Ovary (tissue), 9 donors: ENCODE data around the gene UTP4. TPM values are rescaled to one million over a fixed set of nuclear protein-coding genes. Genes with fewer than 3 reads are reported as not detected.

Source experiments
- DNase-seq, 5 donors: peaks; one replicate each; pipeline ENCODE4 v3.0.0-alpha.2; 2019 to 2020
- H3K27ac ChIP-seq, 2 donors: fragments of 200-600 bp; one replicate each; pipeline versions ENCODE4 v1.5.1 to v1.8.0; 2019 to 2022
- H3K27me3 ChIP-seq: fragments of 200-600 bp; one replicate; pipeline ENCODE4 v1.8.0; 2022
- H3K36me3 ChIP-seq: fragments of 200-600 bp; sonication (generic); one replicate; pipeline ENCODE4 v1.5.1; 2019
- H3K4me1 ChIP-seq: one replicate; pipeline ENCODE4 v1.8.1; 2013; ENCODE audit warnings: mild to moderate bottlenecking, moderate library complexity; ENCODE audit not compliant: insufficient read depth
- H3K4me3 ChIP-seq: fragments of 200-600 bp; sonication (generic); one replicate; pipeline ENCODE4 v1.5.1; 2017
- H3K9me3 ChIP-seq, 2 donors: fragments of 200-600 bp in 1 of 2; sonication (generic) in 1 of 2; one replicate each; pipeline versions ENCODE4 v1.5.1 to v1.8.1; 2013 to 2019; ENCODE audit warnings: mild to moderate bottlenecking in 1 of 2, moderate library complexity in 1 of 2
- EP300 ChIP-seq: sonication (generic); formaldehyde crosslinking; IDR thresholded peaks from one replicate; pipeline ENCODE4 v1.6.1; 2017; ENCODE audit warnings: antibody characterized with exemption
- POLR2A ChIP-seq: fragments of 450-650 bp; IDR thresholded peaks from one replicate; pipeline ENCODE4 v1.6.1; 2017; ENCODE audit warnings: antibody characterized with exemption, mild to moderate bottlenecking, moderate library complexity
- WGBS, 3 donors: extraction: QIAGEN DNeasy Blood & Tissue Kit in 1 of 3; methylation state at CpG; one replicate each; pipeline versions ENCODE4 v1.1.5 to v1.1.7; 2013 to 2017; 5-methylcytosine and 5-hydroxymethylcytosine counted together
- intact Hi-C, 4 donors: fragments of 100-400 bp; cut with DNase I; formaldehyde crosslinking; loops; one replicate each; pipeline versions ENCODE4 v1.11.0 to v1.15.1; 2022 to 2023
- polyA plus RNA-seq, 2 donors: library from polyadenylated mRNA; stranded (reverse); fragments of 200-250 nt in 1 of 2; fragments of 350-450 nt in 1 of 2; fragmentation: Illumina TruSeq in 1 of 2; extraction: RNeasy Lipid Tissue Mini Kit (QIAGEN cat#74804) in 1 of 2; gene quantifications; one replicate each; pipeline ENCODE4 v1.2.3, GENCODE V29; 2013 to 2014
- total RNA-seq, 7 donors: library from RNA; depleted of rRNA in 2 of 7; stranded (reverse); fragments of >200 nt in 2 of 7; fragmentation: NEBNext Ultra II Directional in 3 of 7; extraction: Animal tissue kit (Norgen Biotek cat#: 25700) in 3 of 7; gene quantifications; one replicate each; pipeline versions ENCODE4 v1.1.0 to v1.2.4, GENCODE V29; 2016 to 2023
- TF ChIP-seq, protein P1 (sequence below), 3 donors: fragments of 450-650 bp in 2 of 3; fragments of 200-600 bp in 1 of 3; IDR thresholded peaks; one replicate each; pipeline versions ENCODE4 v1.5.1 to v1.8.0; 2016 to 2022; ENCODE audit warnings: antibody characterized with exemption in 3 of 3, mild to moderate bottlenecking in 1 of 3
- donor health status: DM: no; HTN: no; CAD: no; lungs with moderate emphysema.
- donor health status: DM: no; HTN: no; CAD: no.
- donor health status: Bipolar disorder and iron deficiency.
- donor health status: DM: yes; HTN: yes; CAD: no.
- donor health status: DM: no; HTN: no; CAD: no.
- donor health status: DM: yes; HTN: yes; CAD: no.

UTP4 gene
- total and polyA plus RNA-seq, 9 donors: 13.8 to 52.4 (median 40.2) TPM

DNA sequence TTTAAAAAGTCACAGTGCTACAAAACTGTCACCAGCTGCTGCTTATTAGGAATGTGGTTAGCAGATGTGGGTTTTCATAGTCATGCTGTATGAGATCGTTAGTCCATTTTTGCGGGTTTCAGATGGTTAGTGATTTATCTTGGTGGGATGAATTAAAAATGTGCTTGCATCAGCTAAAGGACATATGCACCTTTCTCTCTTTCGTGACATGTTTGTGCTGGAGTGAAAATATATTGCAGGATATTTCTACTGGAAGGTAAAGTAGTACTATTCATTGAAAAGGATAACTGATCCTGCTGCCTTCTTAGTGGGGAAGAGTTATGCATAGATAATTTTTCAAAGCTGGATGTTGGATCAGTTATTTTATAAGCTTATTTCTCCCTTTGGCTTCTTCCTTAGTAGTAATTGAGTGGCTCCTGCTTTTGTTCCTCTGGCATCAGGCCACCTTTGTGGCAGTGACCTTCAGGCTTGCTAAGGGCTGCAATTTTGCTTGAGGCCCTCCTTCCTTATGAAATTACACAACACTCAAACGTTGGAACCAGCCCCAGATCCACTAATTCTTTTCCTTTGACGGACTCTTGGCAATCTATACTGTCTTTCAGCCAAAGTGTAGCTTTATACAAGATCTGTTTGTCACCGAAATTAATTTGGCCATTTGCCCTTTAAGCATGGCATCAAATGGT lies 47.0 kb downstream of the UTP4 start:
- H3K27ac ChIP-seq: peak overlapping the region in 1 of 2 donors; percentile 49
- no peak for TF ChIP-seq EP300
- H3K4me1 ChIP-seq: peaks cover 9% of the 10 kb centered on the region
- no peaks in the 10 kb centered on the region for H3K9me3 ChIP-seq
- H3K27me3 ChIP-seq: no peaks in the 10 kb centered on the region
- H3K4me3 ChIP-seq: no peak overlapping the region
- H3K36me3 ChIP-seq: no peaks in the 10 kb centered on the region
- intact Hi-C loops: no loop called here
- 4 to 9% (median 5%) methylated on average over 6 of the region's 6 CpGs for WGBS, 3 donors
- DNase-seq: peak; percentile 81 to 90 (median 88)

DNA sequence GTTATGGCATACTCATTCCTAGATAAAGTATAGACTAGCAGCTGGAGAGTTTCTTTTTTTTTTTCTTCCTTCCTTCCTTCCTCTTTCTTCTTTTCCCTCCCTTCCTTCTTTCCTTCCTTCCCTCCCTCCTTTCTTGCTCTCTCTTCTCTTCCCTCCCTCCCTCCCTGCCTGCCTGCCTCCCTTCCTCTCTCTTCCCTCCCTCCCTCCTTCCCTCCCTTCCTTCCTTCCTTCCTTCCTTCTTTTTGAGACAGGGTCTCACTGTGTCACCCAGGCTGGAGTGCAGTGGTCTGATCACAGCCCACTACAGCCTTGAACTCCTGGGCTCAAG lies 47.5 kb downstream of the UTP4 start:
- intact Hi-C loops: no loop called here
- Histone ChIP-seq H3K4me3 (no peak overlapping the region), H3K36me3 (no peaks in the 10 kb centered on the region), H3K27me3 (no peaks in the 10 kb centered on the region), H3K4me1 (peaks cover 7% of the 10 kb centered on the region), H3K27ac (peak overlapping the region in 1 of 2 donors; percentile 49), H3K9me3 (no peaks in the 10 kb centered on the region)
- no peak for DNase-seq
- TF ChIP-seq, protein P1, sequence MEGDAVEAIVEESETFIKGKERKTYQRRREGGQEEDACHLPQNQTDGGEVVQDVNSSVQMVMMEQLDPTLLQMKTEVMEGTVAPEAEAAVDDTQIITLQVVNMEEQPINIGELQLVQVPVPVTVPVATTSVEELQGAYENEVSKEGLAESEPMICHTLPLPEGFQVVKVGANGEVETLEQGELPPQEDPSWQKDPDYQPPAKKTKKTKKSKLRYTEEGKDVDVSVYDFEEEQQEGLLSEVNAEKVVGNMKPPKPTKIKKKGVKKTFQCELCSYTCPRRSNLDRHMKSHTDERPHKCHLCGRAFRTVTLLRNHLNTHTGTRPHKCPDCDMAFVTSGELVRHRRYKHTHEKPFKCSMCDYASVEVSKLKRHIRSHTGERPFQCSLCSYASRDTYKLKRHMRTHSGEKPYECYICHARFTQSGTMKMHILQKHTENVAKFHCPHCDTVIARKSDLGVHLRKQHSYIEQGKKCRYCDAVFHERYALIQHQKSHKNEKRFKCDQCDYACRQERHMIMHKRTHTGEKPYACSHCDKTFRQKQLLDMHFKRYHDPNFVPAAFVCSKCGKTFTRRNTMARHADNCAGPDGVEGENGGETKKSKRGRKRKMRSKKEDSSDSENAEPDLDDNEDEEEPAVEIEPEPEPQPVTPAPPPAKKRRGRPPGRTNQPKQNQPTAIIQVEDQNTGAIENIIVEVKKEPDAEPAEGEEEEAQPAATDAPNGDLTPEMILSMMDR (IDR thresholded peaks at IDR 0.05): no peak
- no peak for TF ChIP-seq EP300
- TF ChIP-seq POLR2A: no peak

DNA sequence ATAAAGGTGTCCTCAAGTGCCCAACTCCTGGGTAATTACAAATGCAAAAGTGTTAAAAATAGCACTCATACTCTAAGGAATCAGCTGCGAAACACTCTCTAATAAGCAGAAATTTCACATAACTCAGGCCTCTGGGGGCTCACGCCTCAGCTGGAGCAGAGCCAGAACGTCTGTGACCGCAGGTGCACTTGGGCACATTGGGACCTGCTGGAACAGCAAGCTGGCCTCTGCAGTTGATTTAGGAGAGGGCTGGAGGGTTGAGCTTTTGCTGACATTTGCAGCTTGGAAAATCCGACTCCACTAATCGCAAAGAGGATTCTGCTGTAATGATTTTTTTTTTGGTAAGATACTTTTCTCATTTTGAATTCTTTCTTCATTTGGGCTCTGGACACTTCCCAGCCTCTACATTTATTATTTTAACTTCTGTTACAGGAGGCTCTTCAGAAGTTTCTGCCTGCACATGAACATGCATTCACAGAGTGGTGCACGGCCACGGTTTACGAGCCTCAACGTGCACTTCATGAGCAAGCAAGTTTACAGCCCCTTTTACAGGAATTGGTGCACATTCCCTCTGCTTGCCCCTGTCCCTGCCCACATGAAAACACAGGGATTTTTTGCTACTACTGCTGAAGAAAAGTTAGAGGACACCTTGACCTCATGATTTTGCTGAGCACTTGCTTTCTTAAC lies 50.4 kb downstream of the UTP4 start:
- H3K4me1 ChIP-seq: peaks cover 5% of the 10 kb centered on the region
- WGBS, 3 donors: 14 to 17% (median 15%) methylated on average over 10 of the region's 10 CpGs
- no peaks in the 10 kb centered on the region for H3K9me3 ChIP-seq
- DNase-seq: peak in 1 of 5 donors; percentile 43
- intact Hi-C loops: no loop called here
- no peaks in the 10 kb centered on the region for H3K36me3 ChIP-seq
- no peak overlapping the region for H3K4me3 ChIP-seq
- TF ChIP-seq, protein P1 (IDR thresholded peaks at IDR 0.05): no peak
- TF ChIP-seq POLR2A (no peak), EP300 (no peak)
- no peaks in the 10 kb centered on the region for H3K27me3 ChIP-seq
- H3K27ac ChIP-seq: no peak overlapping the region

DNA sequence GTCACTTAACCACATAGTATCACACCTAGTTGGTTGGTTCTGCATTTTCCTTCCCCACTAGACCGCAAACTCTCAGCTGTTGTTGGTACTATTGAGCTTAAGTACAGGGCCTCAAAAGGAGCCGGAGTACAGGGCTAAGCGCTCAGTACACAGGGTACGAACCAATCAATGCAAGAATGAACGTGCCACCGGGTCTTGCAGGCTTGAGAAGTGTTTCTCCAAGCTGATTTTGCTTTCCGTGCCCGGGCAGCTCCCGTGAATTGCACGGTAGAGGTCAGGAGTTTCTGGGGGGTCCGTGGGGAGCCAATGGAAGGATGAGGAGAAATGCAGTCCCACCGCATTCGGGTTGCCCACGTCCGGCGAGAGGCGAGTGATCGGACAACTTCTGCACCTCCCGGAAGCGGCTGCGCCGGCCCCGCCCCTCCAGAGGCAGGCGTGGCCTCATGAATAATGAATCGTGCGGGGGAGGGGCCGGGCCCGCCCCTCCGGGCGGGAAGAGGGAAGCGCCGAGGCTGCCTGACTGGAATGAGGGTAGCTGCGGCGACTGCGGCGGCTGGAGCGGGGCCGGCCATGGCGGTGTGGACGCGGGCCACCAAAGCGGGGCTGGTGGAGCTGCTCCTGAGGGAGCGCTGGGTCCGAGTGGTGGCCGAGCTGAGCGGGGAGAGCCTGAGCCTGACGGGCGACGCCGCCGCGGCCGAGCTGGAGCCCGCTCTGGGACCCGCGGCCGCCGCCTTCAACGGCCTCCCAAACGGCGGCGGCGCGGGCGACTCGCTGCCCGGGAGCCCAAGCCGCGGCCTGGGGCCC lies 54.4 kb downstream of the UTP4 start, which contains the start of gene SNTB2:
TSS of gene SNTB2 (plus strand) at position 523 of the 804 bp plus-strand sequence. CDS start at position 526, 3 bp downstream.
- WGBS, 3 donors: 1 to 3% (median 1%) methylated on average over 35 to 69 of the region's 69 CpGs

More for the DNA sequence above, 54.4 kb downstream of the UTP4 start, which contains the start of gene SNTB2:
- Histone ChIP-seq H3K27me3 (no peaks in the 10 kb centered on the region), H3K9me3 (no peaks in the 10 kb centered on the region), H3K4me1 (peaks cover 7% of the 10 kb centered on the region), H3K4me3 (peak within 1 kb of the TSS; percentile 93), H3K27ac (peak within 1 kb of the TSS; percentile 72 to 76), H3K36me3 (no peaks in the 10 kb centered on the region)
- DNase-seq: peak; percentile 90 to 94 (median 93)
- intact Hi-C loops: no loop called here
- TF ChIP-seq, protein P1 (IDR thresholded peaks at IDR 0.05): no peak
- TF ChIP-seq POLR2A (peak; percentile 69), EP300 (peak; percentile 47)
